Karpas-422 (cell line): ENCODE data around the gene PPP2R2C. TPM values are rescaled to one million over a fixed set of nuclear protein-coding genes. Genes with fewer than 3 reads are reported as not detected.

Source experiments
- DNase-seq: peaks from one replicate; pipeline ENCODE4 v3.0.0-alpha.2; 2015
- H2AFZ ChIP-seq: fragments of 200-600 bp; sonication (generic); 2 replicates; pipeline ENCODE4 v1.6.1; 2014; ENCODE audit warnings: antibody characterized with exemption, low read length, mixed read lengths
- H3K27ac ChIP-seq: fragments of 200-600 bp; sonication (generic); 2 replicates; pipeline ENCODE4 v1.5.1; 2014; ENCODE audit warnings: mild to moderate bottlenecking, low read length, moderate library complexity
- H3K27me3 ChIP-seq: fragments of 200-600 bp; sonication (generic); 2 replicates; pipeline ENCODE4 v1.6.1; 2014; ENCODE audit warnings: low read length, mixed read lengths
- H3K36me3 ChIP-seq: fragments of 200-600 bp; sonication (generic); 2 replicates; pipeline ENCODE4 v1.6.1; 2014; ENCODE audit warnings: low read length, mixed read lengths; ENCODE audit not compliant: insufficient read depth
- H3K4me1 ChIP-seq: fragments of 200-600 bp; sonication (generic); 2 replicates; pipeline ENCODE4 v1.6.1; 2014; ENCODE audit warnings: mild to moderate bottlenecking, low read length, mixed read lengths
- H3K4me2 ChIP-seq: fragments of 200-600 bp; sonication (generic); 2 replicates; pipeline ENCODE4 v1.6.1; 2014; ENCODE audit warnings: low read length, low read depth, mild to moderate bottlenecking; ENCODE audit not compliant: poor library complexity, severe bottlenecking
- H3K4me3 ChIP-seq: fragments of 200-600 bp; sonication (generic); 2 replicates; pipeline ENCODE4 v1.5.1; 2014; ENCODE audit warnings: mild to moderate bottlenecking, antibody characterized with exemption, low read length, mixed read lengths
- H3K79me2 ChIP-seq: fragments of 200-600 bp; sonication (generic); 2 replicates; pipeline ENCODE4 v1.6.1; 2014; ENCODE audit warnings: mild to moderate bottlenecking, low read length, mixed read lengths
- H3K9ac ChIP-seq: fragments of 200-600 bp; sonication (generic); 2 replicates; pipeline ENCODE4 v1.6.0; 2014; ENCODE audit warnings: low read length
- H3K9me2 ChIP-seq: fragments of 200-600 bp; sonication (generic), shearing (Covaris generic); replicated peaks from 2 replicates; pipeline ENCODE4 v1.6.0; 2014; ENCODE audit warnings: mild to moderate bottlenecking, low read length, moderate library complexity; ENCODE audit not compliant: insufficient read depth
- H3K9me3 ChIP-seq: fragments of 300-700, 200-600 bp; sonication (generic); 2 replicates; pipeline ENCODE4 v1.6.1; 2014; ENCODE audit warnings: low read length, mixed read lengths
- H4K20me1 ChIP-seq: fragments of 200-600 bp; sonication (generic); 2 replicates; pipeline ENCODE4 v1.6.1; 2014; ENCODE audit warnings: mild to moderate bottlenecking, antibody characterized with exemption, low read length, low read depth; ENCODE audit not compliant: insufficient read depth
- total RNA-seq: library from RNA; depleted of rRNA; stranded (reverse); fragments of >200 nt; shearing (Covaris generic); gene quantifications from 2 replicates; pipeline ENCODE4 v1.2.3, GENCODE V29; 2014; ENCODE audit warnings: low replicate concordance

Gene PPP2R2C
- total RNA-seq, 1 experiment from 2014 or later = not detected

DNA sequence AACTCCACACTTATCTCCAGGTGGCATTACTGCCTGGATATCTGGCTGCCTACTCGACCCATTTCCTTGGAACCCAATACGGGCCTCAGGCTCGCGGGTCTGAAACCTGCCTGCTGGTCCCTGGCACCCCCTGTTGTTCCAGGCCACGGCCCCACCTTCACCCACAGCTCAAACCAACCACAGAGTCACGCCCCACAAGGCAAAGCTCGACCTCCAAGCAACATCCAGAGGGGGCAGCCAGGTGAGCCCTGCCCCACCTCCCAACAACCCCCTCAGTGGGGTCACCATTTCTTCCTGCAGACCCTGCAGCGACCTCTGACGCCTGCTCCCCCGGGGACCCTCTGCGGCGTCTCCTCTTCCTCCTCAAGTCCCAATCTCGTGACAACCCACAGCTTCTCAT, 126.5 kb downstream of the PPP2R2C start:
- H3K79me2 ChIP-seq = no peaks in the 10 kb centered on the region
- H4K20me1 ChIP-seq = no peaks in the 10 kb centered on the region
- H3K36me3 ChIP-seq = no peaks in the 10 kb centered on the region
- H3K4me3 ChIP-seq = no peak overlapping the region
- no peak overlapping the region for H2AFZ ChIP-seq
- H3K4me2 ChIP-seq = no peak overlapping the region
- no peak overlapping the region for H3K27ac ChIP-seq
- H3K9ac ChIP-seq = no peak overlapping the region
- no peaks in the 10 kb centered on the region for H3K9me3 ChIP-seq
- no peaks in the 10 kb centered on the region for H3K9me2 ChIP-seq
- H3K4me1 ChIP-seq = no peaks in the 10 kb centered on the region
- no peak for DNase-seq
- no peaks in the 10 kb centered on the region for H3K27me3 ChIP-seq

DNA sequence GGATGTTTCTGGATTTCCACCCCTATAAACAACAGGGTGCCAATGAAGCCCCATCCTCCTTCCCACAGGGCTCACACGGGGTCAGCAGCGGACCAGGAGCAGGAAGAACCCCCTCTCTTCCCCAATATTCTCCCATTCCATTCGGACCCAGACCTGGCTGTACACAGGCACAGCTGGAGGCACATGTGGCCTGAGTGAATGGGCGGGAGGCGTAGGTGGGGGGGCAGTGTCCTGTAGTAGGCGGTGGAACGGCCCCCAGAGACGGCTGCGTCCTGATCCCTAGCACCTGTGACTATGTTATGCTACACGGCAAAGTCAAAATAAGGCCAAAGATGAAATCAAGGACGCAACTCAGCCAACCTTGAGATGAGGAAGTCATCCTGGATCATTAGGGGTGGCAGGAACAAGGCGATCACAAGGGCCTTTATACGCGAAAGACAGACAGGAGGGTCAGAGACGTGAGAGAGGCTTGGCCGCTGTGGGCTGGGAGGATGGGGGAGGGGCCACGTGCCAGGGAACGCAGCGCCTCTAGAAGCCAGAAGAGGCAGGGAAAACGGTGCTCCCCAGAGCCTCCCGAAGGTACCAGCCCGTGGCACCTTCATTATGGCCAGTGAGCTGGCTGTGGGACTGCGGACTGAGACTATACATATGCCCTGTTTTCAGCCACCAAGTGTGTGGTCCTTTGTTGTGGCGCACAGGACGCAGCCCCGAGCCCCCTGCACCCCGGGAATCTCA, 127.2 kb downstream of the PPP2R2C start:
- no peak overlapping the region for H3K4me2 ChIP-seq
- H3K9me2 ChIP-seq = no peaks in the 10 kb centered on the region
- no peak overlapping the region for H3K9ac ChIP-seq

DNA sequence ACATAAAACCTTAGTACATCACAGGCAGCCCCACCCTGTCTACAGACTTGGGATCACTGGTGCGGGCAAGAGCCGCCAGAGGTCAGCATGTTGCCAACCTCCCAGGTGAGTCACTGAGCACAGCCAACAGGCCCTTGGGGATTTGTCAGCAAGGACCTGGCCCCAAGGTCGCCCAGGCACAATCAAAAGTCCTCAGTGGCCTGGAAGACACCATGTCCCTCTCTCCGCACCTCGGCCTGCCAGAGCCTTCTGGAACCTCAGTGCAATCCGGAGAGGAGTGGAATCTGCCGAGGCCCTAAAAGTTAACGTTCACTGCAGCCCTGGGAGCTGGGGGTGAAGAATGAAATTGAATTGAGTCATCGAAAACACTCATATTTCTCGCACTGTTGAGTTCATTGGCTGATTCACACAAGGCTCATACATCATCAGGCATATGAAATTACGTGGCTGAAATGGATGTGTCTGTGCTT, 128.4 kb downstream of the PPP2R2C start:
- no peak overlapping the region for H3K4me2 ChIP-seq
- DNase-seq = peak; percentile 62
- no peak overlapping the region for H3K9ac ChIP-seq
- H3K4me1 ChIP-seq = no peaks in the 10 kb centered on the region
- no peaks in the 10 kb centered on the region for H4K20me1 ChIP-seq
- no peak overlapping the region for H2AFZ ChIP-seq
- no peaks in the 10 kb centered on the region for H3K9me2 ChIP-seq
- no peaks in the 10 kb centered on the region for H3K79me2 ChIP-seq
- no peak overlapping the region for H3K27ac ChIP-seq
- H3K36me3 ChIP-seq = no peaks in the 10 kb centered on the region
- no peaks in the 10 kb centered on the region for H3K9me3 ChIP-seq
- no peaks in the 10 kb centered on the region for H3K27me3 ChIP-seq
- H3K4me3 ChIP-seq = no peak overlapping the region

More for the DNA sequence above, 127.2 kb downstream of the PPP2R2C start:
- DNase-seq = no peak
- H3K9me3 ChIP-seq = no peaks in the 10 kb centered on the region
- H3K27ac ChIP-seq = no peak overlapping the region
- H3K36me3 ChIP-seq = no peaks in the 10 kb centered on the region
- H3K79me2 ChIP-seq = no peaks in the 10 kb centered on the region
- H3K27me3 ChIP-seq = no peaks in the 10 kb centered on the region
- no peaks in the 10 kb centered on the region for H3K4me1 ChIP-seq
- H3K4me3 ChIP-seq = no peak overlapping the region
- no peaks in the 10 kb centered on the region for H4K20me1 ChIP-seq
- H2AFZ ChIP-seq = no peak overlapping the region

DNA sequence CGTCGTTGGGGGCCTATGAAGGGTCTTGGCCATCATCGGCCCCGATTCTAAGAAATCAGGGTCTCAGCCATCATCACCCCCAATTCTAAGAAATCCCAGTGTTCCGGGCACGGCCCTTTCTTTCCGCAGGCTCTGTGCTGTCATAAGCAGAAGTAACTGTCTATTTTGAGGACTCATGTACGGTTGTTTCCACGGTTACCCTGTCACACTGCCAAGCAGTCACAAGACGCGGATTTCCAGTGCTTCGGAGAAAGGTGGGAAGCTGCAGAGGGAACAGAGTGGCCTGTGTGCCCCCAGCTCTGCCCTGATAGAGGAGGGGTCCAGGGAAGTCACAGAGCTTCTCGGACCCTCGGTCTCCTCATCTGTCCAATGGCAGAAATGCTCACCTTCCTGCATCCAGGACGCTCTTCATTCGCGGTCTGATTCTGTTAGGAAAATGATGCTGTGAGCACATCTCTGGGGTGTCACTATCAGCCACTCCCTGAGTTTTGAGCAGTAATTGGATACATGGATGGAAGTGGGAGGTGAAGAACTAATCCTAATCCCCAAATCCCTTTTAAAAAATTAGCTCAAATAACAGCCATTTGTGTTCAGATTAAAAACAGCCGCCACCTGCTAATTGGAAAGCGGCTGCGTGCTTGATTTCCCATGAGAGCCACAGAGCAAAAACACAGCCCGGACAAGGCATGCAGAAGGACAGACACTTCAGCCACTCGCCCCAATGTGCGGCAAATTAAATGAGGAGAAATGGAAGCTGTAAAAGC, 129.7 kb downstream of the PPP2R2C start:
- DNase-seq = no peak
- Histone ChIP-seq H3K4me2 (no peak overlapping the region), H2AFZ (no peak overlapping the region), H3K79me2 (no peaks in the 10 kb centered on the region), H3K4me1 (no peaks in the 10 kb centered on the region), H3K4me3 (no peak overlapping the region), H3K36me3 (no peaks in the 10 kb centered on the region), H3K9me3 (no peaks in the 10 kb centered on the region), H3K9me2 (no peaks in the 10 kb centered on the region), H4K20me1 (no peaks in the 10 kb centered on the region), H3K9ac (no peak overlapping the region), H3K27me3 (no peaks in the 10 kb centered on the region), H3K27ac (no peak overlapping the region)

DNA sequence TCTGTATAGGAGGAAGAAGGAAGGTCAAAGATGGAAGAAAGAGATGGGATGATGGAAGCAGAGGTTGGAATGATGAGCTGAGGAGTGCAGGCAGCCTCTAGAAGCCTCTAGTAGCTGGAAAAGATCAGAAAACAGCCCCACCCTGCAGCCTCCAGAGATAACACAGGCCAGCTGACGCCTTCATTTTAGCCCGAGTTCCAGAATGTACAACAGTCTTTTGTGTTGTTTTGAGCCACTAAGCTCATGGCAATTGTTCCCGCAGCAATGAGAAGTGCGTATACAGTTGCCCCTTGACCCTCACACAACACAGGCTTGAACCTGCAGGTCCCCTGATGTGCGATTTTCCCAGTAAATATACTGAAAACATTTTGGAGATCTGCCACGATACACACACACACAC, 130.7 kb downstream of the PPP2R2C start:
- Histone ChIP-seq H3K9me3 (no peaks in the 10 kb centered on the region), H3K9ac (no peak overlapping the region), H3K36me3 (no peaks in the 10 kb centered on the region), H3K4me3 (no peak overlapping the region), H3K4me2 (no peak overlapping the region), H3K27me3 (no peaks in the 10 kb centered on the region), H4K20me1 (no peaks in the 10 kb centered on the region), H3K27ac (no peak overlapping the region), H3K79me2 (no peaks in the 10 kb centered on the region), H3K4me1 (no peaks in the 10 kb centered on the region), H3K9me2 (no peaks in the 10 kb centered on the region), H2AFZ (no peak overlapping the region)
- no peak for DNase-seq

DNA sequence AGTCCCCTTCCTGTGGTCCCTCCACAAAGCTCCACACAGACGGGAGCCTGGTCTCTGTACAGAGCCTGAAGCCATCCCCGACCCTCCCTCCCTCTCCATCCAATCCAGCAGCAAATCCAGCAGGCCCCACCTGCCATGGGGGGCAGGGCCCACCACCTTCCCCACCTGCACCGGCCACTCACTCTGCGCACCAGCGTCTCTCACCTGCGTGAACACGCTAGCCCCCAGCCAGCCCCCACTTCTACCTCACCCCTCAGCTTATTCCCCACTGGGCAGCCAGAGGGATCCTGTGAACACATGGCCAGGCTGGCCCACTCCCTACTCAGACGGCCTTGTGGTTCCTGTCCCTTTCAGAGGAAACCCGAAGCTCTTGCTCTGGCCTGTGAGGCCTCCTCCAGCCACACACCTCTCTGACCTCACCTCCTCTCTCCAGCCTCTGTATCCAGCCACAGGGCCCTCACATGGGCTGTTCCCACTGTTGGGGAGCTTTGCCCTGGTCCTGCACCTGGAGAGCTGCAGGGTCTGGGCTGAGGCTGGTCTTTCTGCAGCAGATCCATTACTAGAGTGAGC, 131.9 kb downstream of the PPP2R2C start:
- no peaks in the 10 kb centered on the region for H3K9me2 ChIP-seq
- no peak overlapping the region for H3K4me3 ChIP-seq
- H3K4me2 ChIP-seq = no peak overlapping the region
- no peak overlapping the region for H3K9ac ChIP-seq
- DNase-seq = no peak
- no peaks in the 10 kb centered on the region for H3K27me3 ChIP-seq
- H3K79me2 ChIP-seq = no peaks in the 10 kb centered on the region
- no peaks in the 10 kb centered on the region for H3K9me3 ChIP-seq
- H3K4me1 ChIP-seq = no peaks in the 10 kb centered on the region
- H2AFZ ChIP-seq = no peak overlapping the region
- no peaks in the 10 kb centered on the region for H4K20me1 ChIP-seq
- no peaks in the 10 kb centered on the region for H3K36me3 ChIP-seq
- H3K27ac ChIP-seq = no peak overlapping the region

DNA sequence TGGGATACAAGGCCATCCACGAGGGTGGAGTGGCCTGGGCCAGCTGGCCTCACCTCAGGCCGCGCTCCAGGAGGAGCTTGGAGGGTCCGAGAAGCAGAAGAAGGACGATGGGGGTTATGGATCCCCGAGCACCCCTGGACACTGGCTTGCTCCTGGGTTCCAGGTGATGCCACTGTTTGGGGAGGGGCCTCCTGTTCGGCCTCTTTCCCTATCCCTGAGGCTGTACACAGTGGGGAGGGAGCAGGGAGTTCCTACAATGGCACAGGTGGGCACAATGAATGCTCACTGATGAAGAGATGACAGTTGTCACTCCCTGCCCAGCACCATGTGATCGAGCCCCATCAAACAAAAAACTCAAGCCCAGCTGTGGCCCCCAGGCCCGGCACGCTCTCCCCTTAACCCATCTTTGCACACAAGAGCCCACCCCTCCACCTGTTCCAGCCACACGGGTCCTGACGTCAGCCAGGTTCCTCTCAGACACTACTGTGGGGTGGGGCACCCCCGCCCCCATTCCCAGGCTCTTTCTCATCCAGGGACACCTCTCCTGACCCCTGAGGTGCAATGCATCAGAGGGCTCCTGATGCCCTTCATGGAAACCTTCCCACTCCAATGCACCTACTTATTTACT, 132.5 kb downstream of the PPP2R2C start:
- H3K4me1 ChIP-seq = no peaks in the 10 kb centered on the region
- H3K79me2 ChIP-seq = no peaks in the 10 kb centered on the region
- no peak overlapping the region for H3K4me3 ChIP-seq
- no peaks in the 10 kb centered on the region for H3K36me3 ChIP-seq
- H2AFZ ChIP-seq = no peak overlapping the region
- H3K9ac ChIP-seq = no peak overlapping the region
- no peaks in the 10 kb centered on the region for H3K27me3 ChIP-seq
- H3K4me2 ChIP-seq = no peak overlapping the region
- DNase-seq = no peak
- no peak overlapping the region for H3K27ac ChIP-seq
- H3K9me2 ChIP-seq = no peaks in the 10 kb centered on the region
- H4K20me1 ChIP-seq = no peaks in the 10 kb centered on the region
- H3K9me3 ChIP-seq = no peaks in the 10 kb centered on the region
